MM.1S (cell line): ENCODE results near the gene TCEANC2.

ENCODE experiments used
- CTCF ChIP-seq: fragments of 300-600 bp; sonication (generic); IDR thresholded peaks from 2 replicates; pipeline ENCODE4 v1.5.1; 2016; ENCODE audit warnings: antibody characterized with exemption, low read length, mixed read lengths
- EZH2 ChIP-seq: fragments of 300-600 bp; sonication (generic); optimal IDR thresholded peaks from 2 replicates; pipeline ENCODE3; 2017; ENCODE audit warnings: low read depth, mild to moderate bottlenecking, antibody characterized with exemption, low read length, mixed read lengths
- EZH2phosphoT487 ChIP-seq: fragments of 300-600 bp; sonication (generic); IDR thresholded peaks from 2 replicates; pipeline ENCODE4 v1.6.1; 2018; ENCODE audit warnings: antibody characterized with exemption, low read length

GRCh38 chr1:54107131-54107530, 53.7 kb downstream of the TCEANC2 start:
- no peak for TF ChIP-seq CTCF
- no peak for TF ChIP-seq EZH2phosphoT487
- TF ChIP-seq EZH2: no peak
